Eye (tissue), 1 donor: Measurements from ENCODE around the gene ROR2.

Experiments used
- DNase-seq: peaks from one replicate; pipeline ENCODE4 v3.0.0-alpha.2; 2015

The ROR2 gene

GRCh38 chr9:91948101-91948596 lies 1.9 kb downstream of the ROR2 start:
- DNase-seq = peak; percentile 79

GRCh38 chr9:91946653-91947488 lies 3.2 kb downstream of the ROR2 start:
- DNase-seq = peak; percentile 30

GRCh38 chr9:91946196-91946595 lies 3.8 kb downstream of the ROR2 start:
- DNase-seq = no peak

GRCh38 chr9:91945277-91946085 lies 4.5 kb downstream of the ROR2 start:
- DNase-seq = peak; percentile 75

GRCh38 chr9:91944711-91945110 lies 5.3 kb downstream of the ROR2 start:
- no peak for DNase-seq

- DNase-seq = no peak
These were observed 6.3 kb downstream of the ROR2 start for GRCh38 chr9:91943478-91944470.

- no peak for DNase-seq
These were observed 7.8 kb downstream of the ROR2 start for GRCh38 chr9:91942201-91942600.

- peak; percentile 72 for DNase-seq
These were observed 10.1 kb downstream of the ROR2 start for GRCh38 chr9:91939978-91940377.

GRCh38 chr9:91937727-91938126 lies 12.3 kb downstream of the ROR2 start:
- DNase-seq = no peak

GRCh38 chr9:91937056-91937455 lies 13.0 kb downstream of the ROR2 start:
- no peak for DNase-seq

- DNase-seq = no peak
These were observed 14.1 kb downstream of the ROR2 start for GRCh38 chr9:91935805-91936514.

- DNase-seq = no peak
These were observed 14.8 kb downstream of the ROR2 start for GRCh38 chr9:91935066-91935749.

- no peak for DNase-seq
These were observed 15.4 kb downstream of the ROR2 start for GRCh38 chr9:91934654-91935053.

- DNase-seq = no peak
These were observed 16.3 kb downstream of the ROR2 start for GRCh38 chr9:91933556-91934352.

- DNase-seq = no peak
These were observed 19.6 kb downstream of the ROR2 start for GRCh38 chr9:91930475-91930874.

- DNase-seq = no peak
These were observed 20.7 kb downstream of the ROR2 start for GRCh38 chr9:91929331-91929730.

GRCh38 chr9:91927922-91928510 lies 22.0 kb downstream of the ROR2 start:
- no peak for DNase-seq

- no peak for DNase-seq
These were observed 25.9 kb downstream of the ROR2 start for GRCh38 chr9:91924090-91924489.

- DNase-seq = no peak
These were observed 26.9 kb downstream of the ROR2 start for GRCh38 chr9:91923145-91923544.

GRCh38 chr9:91921371-91921770 lies 28.7 kb downstream of the ROR2 start:
- no peak for DNase-seq
